Fibroblast of skin of scalp (primary cell): ENCODE data around the gene SF3A2.
A peak's percentile ranks its signal among the peaks of the same experiment; 100 is the strongest.

ENCODE experiments used
- DNase-seq: peaks from one replicate; pipeline ENCODE4 v3.0.0-alpha.2; 2013

Gene SF3A2

GRCh38 chr19:2253106-2254063 lies 16.8 kb downstream of the SF3A2 start:
- no peak for DNase-seq

GRCh38 chr19:2254064-2254872 lies 17.6 kb downstream of the SF3A2 start:
- peak; percentile 42 for DNase-seq

DNA sequence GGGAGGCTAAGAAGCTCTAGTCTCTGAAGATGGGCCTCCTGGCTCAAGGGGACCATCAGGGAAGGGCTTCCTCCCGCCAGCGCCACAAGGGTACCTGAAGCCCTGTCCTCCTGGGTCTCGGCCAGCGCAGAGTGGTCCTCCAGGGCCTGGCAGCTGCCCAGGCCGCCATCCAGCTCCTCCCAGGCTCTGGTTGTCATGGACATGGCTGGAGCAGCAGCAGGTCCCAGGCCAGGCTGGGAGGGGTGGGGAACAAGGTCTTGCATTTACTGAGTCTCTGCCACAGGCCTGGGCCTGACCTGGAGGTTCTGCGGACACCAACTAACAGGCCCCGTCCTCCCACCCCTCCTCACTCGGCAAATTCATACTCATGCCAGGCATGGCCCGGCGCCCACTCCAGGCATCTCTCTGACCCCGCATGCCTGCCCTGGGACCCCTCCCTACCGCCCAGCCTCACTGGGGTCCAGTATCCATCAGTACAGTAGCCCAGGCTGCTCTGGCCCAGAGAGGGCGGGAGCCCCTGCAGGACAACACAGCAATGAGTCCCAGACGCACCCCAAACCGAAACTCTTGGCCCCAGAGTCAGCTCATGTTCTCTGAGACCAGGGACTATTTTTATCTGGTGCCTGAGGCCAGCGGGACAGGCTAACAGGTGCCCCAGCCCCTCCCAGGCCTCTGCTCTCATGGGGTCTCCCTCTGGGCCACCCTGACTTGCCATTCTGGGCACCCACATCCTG lies 18.7 kb downstream of the SF3A2 start:
- DNase-seq = no peak

DNA sequence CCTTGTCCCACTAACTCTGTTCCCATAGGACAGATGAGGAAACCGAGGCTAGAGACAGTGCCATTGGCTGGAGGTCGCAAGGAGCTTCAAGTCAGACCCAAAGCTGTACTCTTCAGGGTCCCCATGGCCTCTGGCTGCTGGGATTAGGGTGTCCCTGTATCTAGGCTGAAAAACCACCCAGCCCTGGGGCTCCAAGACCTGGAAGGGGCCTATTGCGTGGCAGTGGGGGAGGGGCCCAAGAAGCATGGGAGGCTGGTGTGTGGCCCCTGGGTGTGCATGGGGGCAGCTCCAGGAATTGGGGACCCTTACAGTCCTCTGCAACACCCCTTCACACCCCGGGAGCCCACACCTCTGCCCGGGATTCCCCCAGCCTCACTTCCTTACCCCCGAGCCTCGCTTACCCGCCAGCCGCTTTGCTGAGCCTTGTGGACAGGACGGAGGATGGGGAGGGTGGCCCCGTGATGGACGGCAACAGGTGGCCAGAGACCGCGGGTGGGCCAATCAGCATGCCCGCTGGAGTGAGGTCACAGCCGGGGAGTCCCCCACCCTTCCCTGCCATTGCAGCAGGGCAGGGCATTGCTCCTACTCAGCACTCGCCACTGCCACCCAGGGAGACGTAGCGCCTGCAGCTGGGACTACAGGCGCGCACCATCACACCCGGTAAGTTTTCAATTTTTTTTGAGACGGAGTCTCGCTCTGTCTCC lies 19.5 kb downstream of the SF3A2 start, which contains the start of gene JSRP1:
Gene JSRP1, minus strand, starts transcription at position 436 of the 704 bp plus-strand sequence. CDS start 1,103 bp downstream, outside the sequence.
- no peak for DNase-seq

- peak; percentile 33 for DNase-seq
These were observed 22.7 kb downstream of the SF3A2 start for GRCh38 chr19:2259336-2259735.

GRCh38 chr19:2260341-2260805 lies 23.7 kb downstream of the SF3A2 start:
- no peak for DNase-seq

- no peak for DNase-seq
These were observed 25.0 kb downstream of the SF3A2 start for GRCh38 chr19:2261438-2262172.

GRCh38 chr19:2266183-2266993 lies 29.8 kb downstream of the SF3A2 start:
- peak; percentile 77 for DNase-seq

GRCh38 chr19:2268480-2268830 lies 31.8 kb downstream of the SF3A2 start:
- DNase-seq = no peak

DNA sequence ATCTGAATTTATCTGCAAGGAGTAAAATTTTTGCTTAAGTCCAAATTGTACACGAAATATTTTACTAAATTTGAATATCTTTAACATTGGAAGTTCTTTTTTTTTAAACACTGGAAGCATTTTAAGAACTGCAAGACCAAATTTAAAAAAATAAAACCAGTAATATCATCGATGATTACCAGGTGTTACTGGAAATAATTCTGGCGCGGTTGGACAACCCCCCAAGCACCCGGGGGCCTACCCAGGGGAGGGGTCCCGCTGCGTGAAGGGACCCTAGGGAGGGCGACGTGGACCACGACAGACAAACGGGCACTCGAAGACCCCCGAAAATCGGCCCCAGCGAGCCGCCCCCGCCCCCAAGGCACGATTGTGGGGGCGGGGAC lies 32.2 kb downstream of the SF3A2 start:
- DNase-seq = no peak

DNA sequence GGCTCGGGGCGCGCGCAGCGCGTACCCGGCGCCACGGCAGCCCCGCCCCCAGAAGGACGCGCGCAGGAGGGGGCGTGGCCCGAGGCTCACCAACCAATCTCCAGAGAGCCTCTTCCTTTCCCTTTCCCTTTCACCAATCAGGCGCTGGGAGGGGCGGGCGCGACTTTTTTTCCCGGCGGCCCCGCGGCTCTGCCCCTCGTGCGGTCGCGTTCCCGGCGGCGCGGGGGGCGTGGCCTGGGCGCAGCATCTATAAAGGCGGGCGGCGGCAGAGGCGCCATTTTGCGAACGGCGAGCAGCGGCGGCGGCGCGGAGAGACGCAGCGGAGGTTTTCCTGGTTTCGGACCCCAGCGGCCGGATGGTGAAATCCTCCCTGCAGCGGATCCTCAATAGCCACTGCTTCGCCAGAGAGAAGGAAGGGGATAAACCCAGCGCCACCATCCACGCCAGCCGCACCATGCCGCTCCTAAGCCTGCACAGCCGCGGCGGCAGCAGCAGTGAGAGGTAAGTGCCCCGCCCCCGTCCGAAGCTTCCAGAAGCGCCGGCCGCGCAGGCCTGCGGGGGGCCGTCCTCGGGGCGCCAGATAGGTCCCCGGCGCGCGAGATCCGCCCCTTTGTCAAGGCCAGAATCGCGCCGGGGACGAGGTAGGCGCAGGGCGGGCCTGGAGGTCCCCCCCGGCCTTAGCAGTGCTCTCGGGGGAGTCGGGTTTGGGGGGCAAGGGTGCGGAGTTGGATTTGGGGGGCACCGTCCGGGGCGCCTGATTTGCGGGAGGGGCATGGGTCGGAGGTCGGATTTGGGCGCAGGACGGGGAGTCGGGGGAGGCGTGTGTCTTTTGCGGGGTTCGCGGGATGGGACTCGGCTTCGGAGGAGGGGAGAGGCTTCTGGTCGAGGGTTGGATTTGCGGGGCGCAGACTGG lies 32.9 kb downstream of the SF3A2 start:
- peak; percentile 98 for DNase-seq

GRCh38 chr19:2270157-2270422 lies 33.5 kb downstream of the SF3A2 start:
- DNase-seq = no peak

DNA sequence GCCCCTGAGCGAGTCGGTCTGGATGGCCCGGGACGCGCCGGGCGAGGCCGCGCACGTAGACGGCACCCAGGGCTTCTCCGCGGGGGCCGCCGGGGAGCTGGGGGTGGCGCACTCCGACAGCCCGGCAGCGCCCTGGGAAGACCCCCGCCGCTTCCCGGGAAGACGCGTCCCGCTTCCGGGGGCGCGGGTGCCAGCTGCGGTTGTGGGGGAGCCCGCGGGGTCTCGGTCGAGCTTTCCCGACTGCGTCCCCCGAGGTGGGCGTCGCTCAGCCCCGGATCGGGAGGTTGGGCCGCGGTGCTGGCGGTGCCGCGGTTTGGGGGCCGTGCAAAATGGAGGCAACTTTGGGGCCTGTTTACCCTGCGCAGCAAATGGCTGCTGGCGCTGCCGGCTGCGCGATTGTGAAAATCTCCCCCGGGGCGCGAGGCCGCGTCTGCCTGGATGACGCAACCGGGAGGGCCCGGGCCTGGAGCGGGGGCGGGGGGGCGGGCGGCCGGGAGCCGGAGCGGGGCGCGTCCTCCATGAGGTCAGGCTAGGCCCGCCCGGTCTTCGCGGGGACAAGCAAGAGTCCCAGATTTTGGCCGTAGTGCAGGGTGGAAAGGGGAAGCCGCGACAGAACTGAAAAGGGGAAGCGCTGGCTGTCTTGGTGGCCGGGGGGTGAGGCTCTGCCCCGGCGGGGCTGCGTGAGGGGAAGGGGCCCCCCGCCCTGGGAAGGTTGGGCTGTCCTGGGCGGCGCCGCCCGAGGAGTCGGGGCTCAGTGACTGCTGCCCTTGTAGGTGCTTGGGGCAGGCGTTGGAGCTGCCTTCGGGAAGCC lies 34.0 kb downstream of the SF3A2 start:
- peak; percentile 88 for DNase-seq

GRCh38 chr19:2271234-2272103 lies 34.8 kb downstream of the SF3A2 start:
- DNase-seq = peak; percentile 84

- DNase-seq = peak; percentile 83
These were observed 36.9 kb downstream of the SF3A2 start for GRCh38 chr19:2273356-2274184.

GRCh38 chr19:2274185-2274711 lies 37.6 kb downstream of the SF3A2 start:
- no peak for DNase-seq
